K562 (cell line): Measurements from ENCODE around the gene MYL4. TPM values are rescaled to one million over a fixed set of nuclear protein-coding genes. Genes with fewer than 3 reads are reported as not detected.

ENCODE experiments used
- ATF6 ChIP-seq: sonication (generic); formaldehyde crosslinking; IDR thresholded peaks from 2 replicates; pipeline ENCODE4 v1.4.0; 2020; ENCODE audit warnings: mild to moderate bottlenecking, missing genetic modification reagents
- CAMTA2 ChIP-seq: fragments of 250-450 bp; sonication (Bioruptor Pico); conservative IDR thresholded peaks from 2 replicates; pipeline ENCODE4 v1.5.1; 2022
- CREM ChIP-seq: IDR thresholded peaks from 2 replicates; pipeline ENCODE4 v1.6.1; 2014; ENCODE audit warnings: antibody characterized with exemption, low read depth
- FOXM1 ChIP-seq, 2 experiments: fragments of 450-650 bp in 1 of 2; sonication (generic) in 1 of 2; formaldehyde crosslinking in 1 of 2; IDR thresholded peaks; 2 replicates each; pipeline versions ENCODE4 v1.6.1 to v1.9.0; 2017 to 2022; ENCODE audit warnings: low read depth in 2 of 2, mild to moderate bottlenecking in 2 of 2, missing genetic modification reagents in 1 of 2, moderate library complexity in 1 of 2
- HEY1 ChIP-seq: fragments of 250-450 bp; sonication (Bioruptor Pico); IDR thresholded peaks from 2 replicates; pipeline ENCODE4 v1.5.0; 2020; ENCODE audit warnings: mild to moderate bottlenecking, moderate library complexity, borderline replicate concordance
- ILF3 ChIP-seq: fragments of 450-650 bp; IDR thresholded peaks from 2 replicates; pipeline ENCODE4 v1.6.1; 2018; ENCODE audit warnings: antibody characterized with exemption, mild to moderate bottlenecking, moderate library complexity, borderline replicate concordance
- IRF2 ChIP-seq: sonication (generic); formaldehyde crosslinking; IDR thresholded peaks from 2 replicates; pipeline ENCODE4 v1.8.1; 2022; ENCODE audit warnings: mild to moderate bottlenecking, missing genetic modification reagents
- polyA plus RNA-seq, 8 experiments: library from polyadenylated mRNA; depleted of rRNA in 4 of 8; stranded (reverse) in 5 of 8; unstranded in 3 of 8; fragments of >200 nt; fragmentation: Nextera tagmentation in 2 of 8; fragmentation: Illumina TruSeq in 1 of 8; extraction: Ambion mirVana in 2 of 8; extraction: Trizol in 1 of 8; gene quantifications; 2 replicates each; pipeline versions ENCODE4 v1.2.1 to v1.2.3, GENCODE V29; 2011 to 2014; ENCODE audit warnings: inconsistent platforms in 1 of 8, missing spikeins in 1 of 8
- total RNA-seq, 7 experiments: library from RNA; depleted of rRNA in 6 of 7; stranded (reverse); fragments of >200 nt in 6 of 7; fragmentation: Illumina TruSeq in 2 of 7; extraction: Trizol in 2 of 7; gene quantifications; 2 replicates each; pipeline versions ENCODE4 v1.2.1 to v1.2.3, GENCODE V29; 2011 to 2021; ENCODE audit warnings: low replicate concordance in 1 of 7
- TF ChIP-seq, protein P1 (sequence below): IDR thresholded peaks from 3 replicates; pipeline ENCODE4 v1.6.1; 2011; ENCODE audit warnings: borderline replicate concordance, mild to moderate bottlenecking, moderate library complexity; ENCODE audit not compliant: insufficient read length; ENCODE audit errors: extremely low read depth

Gene MYL4
- total and polyA plus RNA-seq, 9 of the 15 experiments (the other 6 are each of a cell fraction or from before 2014, with no cell fraction given), result 117 to 423 (median 221) TPM

DNA sequence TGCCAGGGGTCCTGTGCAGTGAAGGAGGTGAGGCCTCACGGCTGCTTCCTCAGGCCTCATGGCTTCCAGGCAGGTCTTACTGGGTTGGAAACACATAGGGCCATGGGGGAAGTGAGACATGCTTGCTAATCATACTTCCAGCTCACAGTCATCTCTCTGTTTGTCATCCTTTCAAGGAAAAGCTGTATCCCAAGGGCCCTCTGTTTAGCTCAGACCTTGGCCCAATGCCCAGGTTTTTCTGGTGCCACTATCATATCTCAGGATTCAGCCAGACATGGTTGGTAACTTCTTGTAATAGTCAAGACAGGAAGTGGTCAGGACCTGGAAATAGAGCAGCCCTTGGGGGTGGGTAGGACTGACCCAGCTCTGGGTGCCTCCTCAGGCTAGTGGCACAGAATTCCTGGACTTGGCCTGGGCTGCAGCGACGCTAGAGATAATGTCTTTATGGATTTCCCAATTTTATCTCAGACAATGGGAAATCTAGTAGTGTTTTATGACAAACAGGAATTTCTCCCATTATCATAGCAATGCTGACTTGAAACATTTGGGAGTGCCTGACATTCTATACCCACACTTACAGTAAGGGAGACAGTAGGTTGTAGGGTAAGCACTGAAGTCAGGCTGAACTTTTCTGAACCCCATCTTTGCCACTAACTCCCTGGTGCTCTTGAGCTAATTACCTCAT is 31.0 kb downstream of the MYL4 start (continued):
- TF ChIP-seq, protein P1, sequence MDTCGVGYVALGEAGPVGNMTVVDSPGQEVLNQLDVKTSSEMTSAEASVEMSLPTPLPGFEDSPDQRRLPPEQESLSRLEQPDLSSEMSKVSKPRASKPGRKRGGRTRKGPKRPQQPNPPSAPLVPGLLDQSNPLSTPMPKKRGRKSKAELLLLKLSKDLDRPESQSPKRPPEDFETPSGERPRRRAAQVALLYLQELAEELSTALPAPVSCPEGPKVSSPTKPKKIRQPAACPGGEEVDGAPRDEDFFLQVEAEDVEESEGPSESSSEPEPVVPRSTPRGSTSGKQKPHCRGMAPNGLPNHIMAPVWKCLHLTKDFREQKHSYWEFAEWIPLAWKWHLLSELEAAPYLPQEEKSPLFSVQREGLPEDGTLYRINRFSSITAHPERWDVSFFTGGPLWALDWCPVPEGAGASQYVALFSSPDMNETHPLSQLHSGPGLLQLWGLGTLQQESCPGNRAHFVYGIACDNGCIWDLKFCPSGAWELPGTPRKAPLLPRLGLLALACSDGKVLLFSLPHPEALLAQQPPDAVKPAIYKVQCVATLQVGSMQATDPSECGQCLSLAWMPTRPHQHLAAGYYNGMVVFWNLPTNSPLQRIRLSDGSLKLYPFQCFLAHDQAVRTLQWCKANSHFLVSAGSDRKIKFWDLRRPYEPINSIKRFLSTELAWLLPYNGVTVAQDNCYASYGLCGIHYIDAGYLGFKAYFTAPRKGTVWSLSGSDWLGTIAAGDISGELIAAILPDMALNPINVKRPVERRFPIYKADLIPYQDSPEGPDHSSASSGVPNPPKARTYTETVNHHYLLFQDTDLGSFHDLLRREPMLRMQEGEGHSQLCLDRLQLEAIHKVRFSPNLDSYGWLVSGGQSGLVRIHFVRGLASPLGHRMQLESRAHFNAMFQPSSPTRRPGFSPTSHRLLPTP, result no peak
- TF ChIP-seq CREM (no peak), ILF3 (no peak), FOXM1 (IDR thresholded peaks at IDR 0.05; ENCODE audit: low read depth) (no peak), FOXM1 (CRISPR knock-in tag; IDR thresholded peaks at IDR 0.05; ENCODE audit: low read depth) (no peak), ATF6 (CRISPR knock-in tag) (no peak), HEY1 (no peak), CAMTA2 (CRISPR knock-in tag) (no peak), IRF2 (CRISPR knock-in tag) (no peak)
